Effector memory CD4-positive, alpha-beta T cell (primary cell): ENCODE results near the gene KANK3.
A peak's percentile ranks its signal among the peaks of the same experiment; 100 is the strongest.
"Not testable (repeated sequence)": the region's sequence is repeated elsewhere in the genome, so short reads cannot be mapped to it uniquely, and the experiment has no call there.

Source experiments
- DNase-seq, 3 donors: peaks; one replicate each; pipeline ENCODE4 v3.0.0-alpha.2; 2020
- H3K27ac ChIP-seq: 2 replicates; pipeline ENCODE4 v1.7.0; 2013; ENCODE audit warnings: mild to moderate bottlenecking, low read length, moderate library complexity; ENCODE audit not compliant: insufficient read depth, poor library complexity, severe bottlenecking
- H3K27me3 ChIP-seq: replicated peaks from 2 replicates; pipeline ENCODE4 v1.7.0; 2013; ENCODE audit warnings: mild to moderate bottlenecking, low read length; ENCODE audit not compliant: insufficient read depth, control insufficient read depth, poor library complexity, severe bottlenecking
- H3K36me3 ChIP-seq: 2 replicates; pipeline ENCODE4 v1.7.0; 2013; ENCODE audit warnings: mild to moderate bottlenecking, low read length, moderate library complexity; ENCODE audit not compliant: control insufficient read depth, insufficient read depth
- H3K4me1 ChIP-seq: 2 replicates; pipeline ENCODE4 v1.7.0; 2013; ENCODE audit warnings: low read length, mild to moderate bottlenecking; ENCODE audit not compliant: control insufficient read depth, insufficient read depth, poor library complexity, severe bottlenecking
- H3K4me3 ChIP-seq: 2 replicates; pipeline ENCODE4 v1.7.0; 2013; ENCODE audit warnings: low read length, low read depth, mild to moderate bottlenecking; ENCODE audit not compliant: insufficient read depth, poor library complexity, severe bottlenecking
- H3K9me3 ChIP-seq: 2 replicates; pipeline ENCODE4 v1.7.0; 2013; ENCODE audit warnings: mild to moderate bottlenecking, low read length, moderate library complexity; ENCODE audit not compliant: control insufficient read depth
- total RNA-seq, 3 donors: gene quantifications; one replicate each; lab custom pipeline; 2026; lab: John Stamatoyannopoulos, UW

The KANK3 gene
- 3.9 to 7.4 (median 4.0) reads per million in 3 donors for total RNA-seq

DNA sequence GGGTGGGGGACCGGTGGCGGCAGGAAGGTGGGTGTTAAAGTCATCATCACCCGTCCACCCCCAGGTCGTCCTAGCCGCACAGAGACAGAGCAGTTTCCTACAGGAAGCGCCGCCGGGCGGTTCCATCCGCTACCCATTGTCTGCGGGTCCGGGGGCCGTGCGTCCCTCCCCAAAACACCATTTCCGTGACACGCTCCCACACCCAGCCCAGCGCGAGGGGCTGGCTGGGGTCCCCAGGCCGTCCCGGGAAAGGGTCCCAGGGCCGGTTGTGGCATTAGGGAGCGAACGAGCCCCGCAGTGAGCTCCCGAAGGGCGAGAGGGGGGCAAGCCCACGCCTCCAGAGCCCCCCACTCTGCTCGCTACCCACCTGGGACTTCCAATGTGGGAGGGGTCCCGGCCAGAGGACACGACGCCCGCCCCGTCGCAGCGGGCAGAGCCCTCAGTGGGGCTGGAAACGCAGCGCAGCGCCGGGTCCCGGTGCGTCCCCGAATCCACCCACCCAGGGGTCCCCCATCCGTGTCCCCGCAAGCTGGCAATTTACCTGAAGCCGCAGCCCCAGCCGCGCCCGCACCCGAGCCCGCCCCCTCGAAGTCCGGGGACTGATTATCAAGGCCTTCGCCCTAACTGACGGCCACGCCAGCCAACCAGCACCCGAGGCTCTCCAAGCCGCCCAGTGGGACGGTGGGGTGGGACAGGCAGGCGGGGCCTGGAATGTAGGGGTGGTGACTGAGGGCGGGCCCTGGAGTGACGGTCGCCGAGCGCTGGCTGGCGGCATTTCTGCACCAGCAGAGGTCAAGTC lies at the start of gene KANK3:
TSS of gene KANK3 (minus strand) at position 579 of the 799 bp plus-strand sequence. CDS start 5,434 bp downstream, outside the sequence.
- Histone ChIP-seq H3K4me3 (peak within 1 kb of the TSS; percentile 72), H3K27ac (peak within 1 kb of the TSS; percentile 11), H3K4me1 (peaks cover 9% of the 10 kb centered on the region), H3K9me3 (no peaks in the 10 kb centered on the region), H3K36me3 (no peaks in the 10 kb centered on the region), H3K27me3 (no peaks in the 10 kb centered on the region)
- peak; percentile 78 to 90 (median 88) for DNase-seq

DNA sequence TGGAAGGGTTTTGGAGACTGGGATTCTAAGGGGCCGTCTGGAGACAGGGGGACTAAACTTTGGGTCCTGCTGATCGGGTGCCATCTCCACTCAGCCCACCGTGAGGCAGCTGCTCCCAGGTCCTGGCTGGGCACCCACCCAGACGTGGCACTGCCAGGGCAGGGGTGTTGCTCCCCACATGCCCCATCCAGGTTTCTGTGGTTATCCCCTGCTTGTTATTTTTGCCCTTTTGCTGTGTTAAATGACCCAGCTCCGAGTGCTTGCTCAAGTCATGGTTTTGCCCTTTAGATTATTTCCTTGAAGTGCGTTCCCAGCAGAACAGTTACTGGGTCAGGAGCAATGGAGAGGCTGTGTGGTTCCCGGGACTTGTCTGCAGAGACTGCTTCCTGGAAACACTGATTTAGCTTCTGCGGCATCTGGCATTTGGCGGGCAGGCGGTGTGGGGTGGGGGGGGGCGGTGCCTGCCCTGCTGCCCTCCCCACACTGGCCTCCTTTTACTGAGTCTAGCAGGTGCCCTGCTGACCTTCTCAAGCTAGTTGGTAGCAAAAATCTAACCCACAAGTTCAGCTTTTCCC lies 49.0 kb upstream of the KANK3 start:
- H3K27me3 ChIP-seq, result no peaks in the 10 kb centered on the region
- DNase-seq, result no peak
- no peak overlapping the region for H3K4me3 ChIP-seq
- peaks cover 5% of the 10 kb centered on the region for H3K36me3 ChIP-seq
- peaks cover 5% of the 10 kb centered on the region for H3K4me1 ChIP-seq
- no peak overlapping the region for H3K27ac ChIP-seq
- no peaks in the 10 kb centered on the region for H3K9me3 ChIP-seq

DNA sequence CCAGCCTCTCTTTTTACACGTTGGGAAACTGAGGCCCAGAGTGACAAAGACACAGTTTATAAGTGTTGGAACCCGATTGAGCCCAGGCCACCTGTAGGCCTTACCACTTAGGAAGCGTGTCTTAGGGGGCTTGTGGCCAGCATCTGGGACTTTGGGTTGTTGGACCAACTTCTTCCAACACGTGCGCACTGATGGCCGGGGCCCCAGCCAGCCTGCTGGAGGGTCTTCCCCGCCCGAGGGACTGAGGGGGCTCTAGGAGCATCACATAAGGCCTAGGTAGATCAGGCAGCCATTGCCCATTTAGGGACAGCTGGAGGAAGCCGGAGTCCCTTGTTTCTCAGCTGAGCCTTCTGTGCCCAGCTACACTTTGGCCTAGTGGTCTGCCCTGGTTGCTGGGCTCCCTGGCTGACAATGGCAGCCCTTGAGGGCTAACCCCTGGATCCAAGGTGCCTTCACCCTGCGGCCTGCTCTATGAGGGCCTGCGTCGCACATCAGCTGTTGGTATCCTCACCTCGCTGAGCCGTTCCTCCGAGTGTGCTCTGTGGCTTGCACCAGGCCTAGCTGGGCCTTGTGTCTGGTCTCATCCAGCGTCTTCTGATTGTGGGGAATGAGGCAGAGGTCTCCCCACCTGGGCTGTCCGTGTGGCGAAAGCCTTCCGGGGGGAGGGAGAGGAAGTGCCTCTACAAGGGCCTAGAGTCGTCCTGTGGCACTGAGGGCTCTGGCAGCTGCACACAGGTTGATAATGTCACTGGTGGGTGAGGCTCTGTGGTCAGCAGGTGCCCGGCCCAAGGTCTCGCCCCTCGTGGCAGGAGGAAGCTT lies 48.3 kb upstream of the KANK3 start:
- DNase-seq, result no peak
- H3K27me3 ChIP-seq, result no peaks in the 10 kb centered on the region
- H3K4me3 ChIP-seq, result no peak overlapping the region
- peaks cover 5% of the 10 kb centered on the region for H3K36me3 ChIP-seq
- peaks cover 5% of the 10 kb centered on the region for H3K4me1 ChIP-seq
- H3K27ac ChIP-seq, result no peak overlapping the region
- no peaks in the 10 kb centered on the region for H3K9me3 ChIP-seq

DNA sequence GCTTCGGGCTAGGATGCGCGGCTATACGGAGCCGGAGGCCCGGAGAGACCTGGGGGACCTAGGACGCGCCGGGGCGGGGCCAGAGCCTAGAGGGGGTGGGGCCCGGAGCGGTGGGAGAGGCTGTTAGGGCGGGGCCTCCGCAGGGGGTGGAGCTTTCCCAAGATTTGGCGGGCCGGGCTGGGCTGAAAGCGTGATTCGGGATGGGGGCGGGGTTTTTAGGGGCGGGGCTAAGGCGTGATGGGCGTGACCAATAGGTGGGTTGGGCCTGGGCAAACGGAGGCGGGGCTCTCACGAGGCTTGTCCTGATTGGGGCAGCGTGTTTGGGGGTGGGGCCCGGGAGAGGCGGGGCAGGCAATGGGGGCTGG lies 47.5 kb upstream of the KANK3 start:
- peak overlapping the region; percentile 98 for H3K27ac ChIP-seq
- peaks cover 5% of the 10 kb centered on the region for H3K4me1 ChIP-seq
- H3K4me3 ChIP-seq, result peak overlapping the region; percentile 78
- peak; percentile 87 to 91 (median 89) for DNase-seq
- no peaks in the 10 kb centered on the region for H3K27me3 ChIP-seq
- H3K9me3 ChIP-seq, result no peaks in the 10 kb centered on the region
- peaks cover 2% of the 10 kb centered on the region for H3K36me3 ChIP-seq

DNA sequence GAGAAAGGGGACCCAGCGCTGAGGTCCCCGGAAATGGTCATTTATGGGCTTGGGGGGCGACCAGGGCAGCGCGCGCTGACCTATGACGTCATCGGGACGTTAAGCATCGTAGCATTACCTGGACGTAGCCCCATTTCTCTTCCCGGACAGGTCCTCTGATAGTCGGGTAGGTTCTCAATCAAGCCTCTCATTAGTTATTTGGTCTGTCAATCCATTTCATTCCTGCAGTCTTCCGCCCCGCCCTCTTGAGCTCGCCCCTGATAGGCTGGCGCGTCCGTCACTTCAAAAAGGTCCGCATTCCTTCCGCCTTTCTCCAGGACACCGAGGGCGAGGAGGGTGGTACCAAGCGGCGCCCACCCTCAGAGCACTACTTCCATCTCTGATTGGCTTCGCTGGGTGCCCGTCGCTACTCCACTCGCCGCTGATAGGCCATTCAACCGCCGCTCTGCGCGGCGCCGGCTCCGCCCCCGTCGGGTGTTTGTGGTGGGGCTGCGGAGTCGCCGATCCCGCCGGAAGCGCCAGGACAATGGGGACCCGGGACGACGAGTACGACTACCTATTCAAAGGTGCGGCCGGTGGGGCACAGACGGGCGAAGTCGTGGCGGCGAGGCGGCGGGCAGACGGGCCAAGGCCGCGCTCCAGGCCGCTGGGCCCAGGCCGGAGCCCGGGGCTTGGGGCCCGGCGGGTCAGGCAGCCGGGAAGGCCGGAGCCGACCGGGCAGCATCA lies 47.0 kb upstream of the KANK3 start, which contains the start of gene RAB11B:
TSS of gene RAB11B (plus strand) at position 470 of the 726 bp plus-strand sequence. CDS start at position 527, 57 bp downstream.
- Histone ChIP-seq H3K27me3 (no peaks in the 10 kb centered on the region), H3K9me3 (no peaks in the 10 kb centered on the region), H3K36me3 (no peaks in the 10 kb centered on the region), H3K4me3 (peak within 1 kb of the TSS; percentile 78), H3K27ac (peak within 1 kb of the TSS; percentile 98), H3K4me1 (peaks cover 5% of the 10 kb centered on the region)
- DNase-seq, result peak; percentile 95 to 98 (median 97)

DNA sequence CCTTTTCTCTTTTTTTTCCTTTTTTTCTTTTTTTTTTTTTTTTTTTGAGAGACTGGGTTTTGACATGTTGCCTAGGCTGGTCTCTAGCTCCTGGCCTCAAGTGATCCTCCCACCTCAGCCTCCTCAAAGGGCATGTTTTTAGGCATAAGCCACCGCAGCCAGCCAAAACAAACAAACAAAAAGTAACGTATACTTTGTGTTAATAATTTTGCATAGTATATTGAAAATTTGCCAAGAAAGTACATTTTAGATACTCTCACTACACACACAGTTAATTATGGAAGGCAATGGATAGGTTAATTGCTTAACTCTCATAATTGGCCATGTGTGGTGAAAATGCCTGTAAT lies 45.5 kb upstream of the KANK3 start:
- Histone ChIP-seq H3K27me3 (no peaks in the 10 kb centered on the region), H3K27ac (no peak overlapping the region), H3K36me3 (no peaks in the 10 kb centered on the region), H3K4me1 (peaks cover 5% of the 10 kb centered on the region), H3K9me3 (no peaks in the 10 kb centered on the region), H3K4me3 (no peak overlapping the region)
- no peak for DNase-seq

DNA sequence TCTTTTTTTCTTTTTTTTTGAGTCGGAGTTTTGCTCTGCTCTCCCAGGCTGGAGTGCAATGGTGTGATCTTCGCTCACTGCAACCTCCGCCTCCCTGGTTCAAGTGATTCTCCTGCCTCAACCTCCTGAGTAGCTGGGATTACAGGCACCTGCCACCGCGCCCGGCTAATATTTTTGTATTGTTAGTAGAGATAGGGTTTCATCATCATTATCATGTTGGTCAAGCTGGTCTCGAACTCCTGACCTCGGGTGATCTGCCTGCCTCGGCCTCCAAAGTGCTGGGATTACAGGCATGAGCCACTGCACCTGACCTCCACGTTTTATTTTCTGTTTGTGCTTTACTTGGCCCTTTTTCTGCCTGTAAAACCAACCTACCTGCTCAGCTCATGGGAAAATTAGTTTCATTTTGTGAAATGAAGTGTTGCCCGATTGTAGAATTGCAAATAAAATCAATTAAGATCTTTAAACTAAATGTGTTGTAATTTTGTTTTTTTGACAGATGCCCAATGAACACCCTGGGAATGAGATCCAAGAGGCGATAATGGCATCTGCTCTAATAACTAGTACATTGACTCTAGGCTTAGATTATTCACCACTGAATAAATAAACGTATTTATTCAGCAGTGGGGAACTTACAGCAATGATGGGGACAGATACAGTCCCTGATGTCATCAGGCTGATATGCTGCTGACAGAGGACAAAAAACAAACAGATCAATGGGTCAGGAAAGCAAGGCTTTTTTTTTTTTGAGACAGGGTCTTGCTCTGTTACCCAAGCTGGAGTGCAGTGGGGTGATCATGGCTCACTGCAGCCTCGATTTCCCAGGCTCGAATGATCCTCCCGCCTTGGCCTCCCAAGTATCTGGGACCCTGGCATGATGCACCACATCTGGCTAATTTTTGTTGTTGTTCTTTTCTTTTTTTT lies 44.9 kb upstream of the KANK3 start:
- Histone ChIP-seq H3K9me3 (no peaks in the 10 kb centered on the region), H3K27me3 (no peaks in the 10 kb centered on the region), H3K4me3 (no peak overlapping the region), H3K4me1 (peaks cover 5% of the 10 kb centered on the region), H3K27ac (no peak overlapping the region), H3K36me3 (no peaks in the 10 kb centered on the region)
- no peak for DNase-seq

DNA sequence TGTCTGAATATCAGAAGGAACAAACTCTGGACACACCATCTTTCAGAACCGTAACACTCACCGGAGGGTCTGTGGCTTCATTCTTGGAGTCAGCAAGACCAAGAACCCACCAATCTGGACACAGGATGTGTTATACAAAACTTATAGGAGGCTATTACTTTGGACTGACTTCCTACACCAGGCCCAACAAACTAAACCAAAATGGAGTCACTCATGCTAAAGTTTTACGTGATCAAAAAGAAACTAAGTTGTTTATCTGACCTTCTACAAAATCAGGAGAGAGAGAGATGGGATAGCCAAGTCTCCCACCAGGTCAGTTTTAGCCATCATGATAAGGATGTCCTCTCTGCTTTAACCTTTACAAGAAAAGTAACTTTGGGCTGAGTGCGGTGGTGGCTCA lies 43.9 kb upstream of the KANK3 start:
- no peaks in the 10 kb centered on the region for H3K9me3 ChIP-seq
- no peak overlapping the region for H3K4me3 ChIP-seq
- no peak overlapping the region for H3K27ac ChIP-seq
- no peaks in the 10 kb centered on the region for H3K36me3 ChIP-seq
- no peak for DNase-seq
- peaks cover 5% of the 10 kb centered on the region for H3K4me1 ChIP-seq
- no peaks in the 10 kb centered on the region for H3K27me3 ChIP-seq

DNA sequence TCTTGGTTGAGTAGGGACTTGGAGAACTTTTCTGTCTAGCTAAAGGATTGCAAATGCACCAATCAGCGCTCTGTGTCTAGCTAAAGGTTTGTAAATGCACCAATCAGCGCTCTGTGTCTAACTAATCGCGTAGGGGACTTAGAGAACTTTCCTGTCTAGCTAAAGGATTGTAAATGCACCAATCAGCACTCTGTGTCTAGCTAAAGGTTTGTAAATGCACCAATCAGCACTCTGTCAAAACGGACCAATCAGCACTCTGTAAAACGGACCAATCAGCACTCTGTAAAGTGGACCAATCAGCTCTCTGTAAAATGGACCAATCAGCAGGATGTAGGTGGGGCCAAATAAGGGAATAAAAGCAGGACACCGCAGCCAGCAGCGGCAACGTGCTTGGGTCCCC lies 43.4 kb upstream of the KANK3 start:
- H3K36me3 ChIP-seq, H3K4me1 ChIP-seq, H3K4me3 ChIP-seq, H3K9me3 ChIP-seq, H3K27ac ChIP-seq, H3K27me3 ChIP-seq, DNase-seq: not testable (repeated sequence)
